H1 (cell line): ENCODE results near the gene OGDH. TPM values are rescaled to one million over a fixed set of nuclear protein-coding genes. Genes with fewer than 3 reads are reported as not detected.

Experiments used
- CTCF ChIA-PET: fragments of 300-600 bp; sonication (Branson Sonifier 250); formaldehyde crosslinking; loops from one replicate; lab custom pipeline; 2021; ENCODE audit not compliant: partially characterized antibody; lab: Charles Lee
- POLR2A ChIA-PET: fragments of 300-600 bp; sonication (Branson Sonifier 250); formaldehyde crosslinking; loops from one replicate; lab custom pipeline; 2021; ENCODE audit warnings: inconsistent platforms; ENCODE audit not compliant: partially characterized antibody; lab: Charles Lee
- DNase-seq, 2 experiments: peaks; one replicate each; pipeline versions ENCODE4 v3.0.0 to v3.0.0-alpha.2; 2010 to 2022; ENCODE audit warnings: low spot score in 2 of 2, low read depth in 1 of 2, mixed read lengths in 1 of 2
- FAIRE-seq: peaks from 2 replicates; lab custom pipeline; 2011; peaks lifted over from hg19 to GRCh38; lab: Jason Lieb, UNC
- H2AFZ ChIP-seq: 2 replicates; pipeline ENCODE4 v1.8.1; 2012; ENCODE audit warnings: low read length, inconsistent platforms
- H2AK5ac ChIP-seq: 2 replicates; pipeline ENCODE4 v1.6.1; 2013; ENCODE audit warnings: low read depth, low read length
- H2BK120ac ChIP-seq: replicated peaks from 2 replicates; pipeline ENCODE3; 2013; ENCODE audit warnings: low read depth, low read length, inconsistent platforms
- H2BK12ac ChIP-seq: 2 replicates; pipeline ENCODE4 v1.6.1; 2013; ENCODE audit warnings: low read depth, low read length
- H2BK15ac ChIP-seq: 2 replicates; pipeline ENCODE4 v1.6.1; 2013; ENCODE audit warnings: low read length
- H2BK20ac ChIP-seq: 2 replicates; pipeline ENCODE4 v1.6.1; 2013; ENCODE audit warnings: low read length
- H2BK5ac ChIP-seq: 2 replicates; pipeline ENCODE4 v1.6.1; 2013; ENCODE audit warnings: low read depth, low read length
- H3K14ac ChIP-seq: 2 replicates; pipeline ENCODE4 v1.6.1; 2013; ENCODE audit warnings: inconsistent platforms; ENCODE audit not compliant: insufficient read length
- H3K18ac ChIP-seq: 2 replicates; pipeline ENCODE4 v1.6.1; 2013; ENCODE audit warnings: low read length; ENCODE audit errors: extremely low read depth
- H3K23ac ChIP-seq: 2 replicates; pipeline ENCODE4 v1.6.1; 2013; ENCODE audit warnings: inconsistent platforms; ENCODE audit not compliant: insufficient read length
- H3K23me2 ChIP-seq: 2 replicates; pipeline ENCODE4 v1.6.1; 2013; ENCODE audit warnings: low read depth, low read length
- H3K27ac ChIP-seq: 2 replicates; pipeline ENCODE4 v1.6.1; 2011; ENCODE audit warnings: low read depth, low read length, inconsistent platforms
- H3K27me3 ChIP-seq, 4 experiments: replicated peaks in 1 of 4; 1 replicate in 1 of 4; 2 replicates in 3 of 4; pipeline versions ENCODE4 v1.6.1 to v1.8.1; 2011 to 2013; ENCODE audit warnings: low read length in 3 of 4, mild to moderate bottlenecking in 3 of 4, inconsistent platforms in 2 of 4, mixed read lengths in 2 of 4, moderate library complexity in 1 of 4; ENCODE audit not compliant: control insufficient read depth in 3 of 4, insufficient read depth in 3 of 4; ENCODE audit errors: extremely low read depth in 1 of 4
- H3K36me3 ChIP-seq, 4 experiments: 2 replicates each; pipeline versions ENCODE4 v1.6.1 to v1.8.1; 2011 to 2013; ENCODE audit warnings: mild to moderate bottlenecking in 4 of 4, low read length in 3 of 4, moderate library complexity in 2 of 4, control low read depth in 1 of 4, inconsistent platforms in 1 of 4; ENCODE audit not compliant: insufficient read depth in 4 of 4, control insufficient read depth in 2 of 4
- H3K4ac ChIP-seq: replicated peaks from 2 replicates; pipeline ENCODE3; 2013; ENCODE audit warnings: low read length, low read depth, mixed read lengths, inconsistent platforms; ENCODE audit not compliant: insufficient read length
- H3K4me1 ChIP-seq, 4 experiments: replicated peaks in 1 of 4; 1 replicate in 1 of 4; 2 replicates in 3 of 4; pipeline versions ENCODE4 v1.6.1 to v1.8.1; 2011 to 2013; ENCODE audit warnings: low read length in 3 of 4, inconsistent platforms in 2 of 4, mixed read lengths in 1 of 4; ENCODE audit not compliant: insufficient read depth in 4 of 4, control insufficient read depth in 3 of 4
- H3K4me2 ChIP-seq, 2 experiments: 2 replicates each; pipeline versions ENCODE4 v1.6.1 to v1.8.1; 2011 to 2013; ENCODE audit warnings: low read depth in 2 of 2, low read length in 2 of 2, control low read depth in 1 of 2, inconsistent platforms in 1 of 2, mild to moderate bottlenecking in 1 of 2; ENCODE audit not compliant: insufficient read depth in 1 of 2
- H3K4me3 ChIP-seq, 4 experiments: fragments of 200-600, 300-600 bp in 1 of 4; sonication (generic), shearing (Covaris generic), sonication (Bioruptor Twin) in 1 of 4; 2 replicates each; pipeline versions ENCODE4 v1.5.1 to v1.8.1; 2011 to 2016; ENCODE audit warnings: low read length in 4 of 4, low read depth in 3 of 4, control low read depth in 2 of 4, inconsistent platforms in 2 of 4, mild to moderate bottlenecking in 2 of 4, mixed read lengths in 1 of 4, moderate library complexity in 1 of 4; ENCODE audit not compliant: insufficient read depth in 2 of 4; ENCODE audit errors: extremely low read depth in 1 of 4
- H3K56ac ChIP-seq: replicated peaks from 2 replicates; pipeline ENCODE3; 2013; ENCODE audit warnings: low read depth, mild to moderate bottlenecking, mixed read lengths, low read length, inconsistent platforms; ENCODE audit not compliant: insufficient read length
- H3K79me1 ChIP-seq: 2 replicates; pipeline ENCODE4 v1.6.1; 2013; ENCODE audit warnings: low read depth, low read length, control low read depth
- H3K79me2 ChIP-seq, 2 experiments: 2 replicates each; pipeline versions ENCODE4 v1.6.1 to v1.8.1; 2012 to 2013; ENCODE audit warnings: low read length in 2 of 2, mild to moderate bottlenecking in 2 of 2, inconsistent platforms in 1 of 2; ENCODE audit not compliant: insufficient read depth in 2 of 2, control insufficient read depth in 1 of 2
- H3K9ac ChIP-seq, 4 experiments: replicated peaks in 1 of 4; 1 replicate in 1 of 4; 2 replicates in 3 of 4; pipeline versions ENCODE4 v1.6.1 to v1.8.1; 2011 to 2013; ENCODE audit warnings: low read depth in 3 of 4, low read length in 3 of 4, control low read depth in 2 of 4, mild to moderate bottlenecking in 2 of 4, moderate library complexity in 2 of 4, inconsistent platforms in 1 of 4; ENCODE audit errors: extremely low read depth in 1 of 4
- H3K9me3 ChIP-seq, 2 experiments: 2 replicates each; pipeline versions ENCODE4 v1.6.1 to v1.8.1; 2012 to 2013; ENCODE audit warnings: mild to moderate bottlenecking in 2 of 2, moderate library complexity in 2 of 2, control low read depth in 1 of 2, inconsistent platforms in 1 of 2, low read depth in 1 of 2, low read length in 1 of 2, mixed read lengths in 1 of 2; ENCODE audit not compliant: insufficient read depth in 2 of 2
- H4K20me1 ChIP-seq, 2 experiments: replicated peaks in 1 of 2; 2 replicates each; pipeline versions ENCODE3 to v1.8.1; 2011 to 2013; ENCODE audit warnings: inconsistent platforms in 2 of 2, low read length in 2 of 2, mild to moderate bottlenecking in 1 of 2; ENCODE audit not compliant: insufficient read depth in 2 of 2, control insufficient read depth in 1 of 2
- H4K5ac ChIP-seq: 2 replicates; pipeline ENCODE4 v1.6.1; 2013; ENCODE audit warnings: low read length, low read depth, mixed read lengths, inconsistent platforms; ENCODE audit not compliant: insufficient read length
- H4K8ac ChIP-seq: 2 replicates; pipeline ENCODE4 v1.8.0; 2013; ENCODE audit warnings: mild to moderate bottlenecking, moderate library complexity, low read length, inconsistent platforms; ENCODE audit not compliant: insufficient read depth; ENCODE audit errors: extremely low read depth
- H4K91ac ChIP-seq: replicated peaks from 2 replicates; pipeline ENCODE3; 2013; ENCODE audit warnings: low read length, mixed read lengths, inconsistent platforms; ENCODE audit not compliant: insufficient read length
- ASH2L ChIP-seq: fragments of 200-600, 300-600 bp; sonication (generic); IDR thresholded peaks from one replicate; pipeline ENCODE4 v1.7.1; 2017; ENCODE audit warnings: low read length
- CHD1 ChIP-seq: IDR thresholded peaks from 2 replicates; pipeline ENCODE4 v1.6.1; 2012; ENCODE audit warnings: low read depth, low read length, improper control_type of control experiment
- EZH2 ChIP-seq: fragments of 200-600 bp; sonication (generic); IDR thresholded peaks from 2 replicates; pipeline ENCODE4 v1.7.1; 2012; ENCODE audit warnings: low read depth, mild to moderate bottlenecking, moderate library complexity, low read length, inconsistent platforms; ENCODE audit not compliant: severe bottlenecking
- SP2 ChIP-seq: IDR thresholded peaks from 2 replicates; pipeline ENCODE4 v1.6.1; 2012; ENCODE audit warnings: mild to moderate bottlenecking, low read length, inconsistent platforms
- SP4 ChIP-seq: IDR thresholded peaks from 2 replicates; pipeline ENCODE4 v1.6.1; 2012; ENCODE audit warnings: low read length, inconsistent platforms
- WGBS, 2 experiments: shearing (Covaris generic) in 1 of 2; methylation state at CpG; one replicate each; pipeline versions ENCODE4 v1.1.6 to v1.1.7; 2013 to 2015; ENCODE audit warnings: low lambda C conversion rate in 2 of 2, mixed read lengths in 2 of 2, inconsistent platforms in 1 of 2, low coverage in 1 of 2, missing lambda C conversion rate in 1 of 2; ENCODE audit not compliant: insufficient replicate concordance in 2 of 2, insufficient coverage in 1 of 2, insufficient read length in 1 of 2; ENCODE audit errors: extremely low coverage in 1 of 2, missing lambda C conversion rate in 1 of 2; 5-methylcytosine and 5-hydroxymethylcytosine counted together
- polyA plus RNA-seq, 7 experiments: library from polyadenylated mRNA; depleted of rRNA in 3 of 7; stranded (reverse) in 5 of 7; unstranded in 2 of 7; fragments of >200 nt in 5 of 7; fragments of 200-250 nt in 2 of 7; gene quantifications; 1 replicate in 5 of 7; 2 replicates in 1 of 7; 4 replicates in 1 of 7; pipeline versions ENCODE4 v1.2.1 to v1.2.3, GENCODE V29; 2011 to 2013; ENCODE audit warnings: missing spikeins in 2 of 7, mixed read lengths in 2 of 7
- total RNA-seq: library from RNA; stranded (reverse); fragmentation: NEBNext Ultra II Directional; extraction: Animal tissue kit (Norgen Biotek cat#: 25700); gene quantifications from 2 replicates; pipeline ENCODE4 v1.2.1, GENCODE V29; 2021
- TF ChIP-seq, protein P1 (sequence below): IDR thresholded peaks from 2 replicates; pipeline ENCODE4 v1.6.1; 2012; ENCODE audit warnings: inconsistent platforms

The OGDH gene
- total and polyA plus RNA-seq, 2 of the 8 experiments (the other 6 are each of a cell fraction or from before 2014, with no cell fraction given), result 71.6 to 91.6 TPM

DNA sequence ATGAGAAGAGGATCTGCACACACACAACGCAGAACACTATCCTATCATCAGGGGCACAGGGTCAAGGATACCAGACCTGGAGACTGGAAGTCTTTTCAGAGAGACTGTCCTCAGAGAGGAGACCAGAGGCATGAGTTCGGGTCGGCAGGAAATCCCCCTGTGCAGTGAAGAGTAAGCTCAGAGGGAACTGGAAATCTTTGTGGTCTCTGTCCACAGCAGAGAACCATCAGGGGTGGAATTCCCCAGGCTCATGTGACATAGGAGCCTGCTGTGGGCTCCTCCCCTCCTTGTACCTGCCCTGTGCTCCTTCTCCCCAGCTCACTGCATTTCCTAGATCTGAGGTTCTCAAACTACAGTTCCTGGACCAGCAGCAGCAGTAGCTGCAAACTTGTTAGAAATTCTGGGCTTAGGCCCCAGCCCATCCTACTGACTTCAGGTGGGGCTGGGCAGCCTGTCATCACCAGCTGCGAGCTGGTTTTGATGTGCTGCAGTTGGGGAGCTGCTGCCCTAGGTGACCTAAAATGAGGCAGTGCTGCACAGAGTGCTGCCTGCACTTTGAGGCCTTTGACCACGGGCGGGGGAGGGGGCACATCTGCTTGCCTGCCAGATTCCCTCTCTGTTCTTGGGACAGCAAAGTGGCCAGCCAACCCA lies 144.6 kb downstream of the OGDH start:
- WGBS, 2 experiments, result 87% methylated on average over 6 of the region's 6 CpGs; no CpG with 5 or more reads in 1 of the 2 experiments
- FAIRE-seq (no peak), DNase-seq (no peak)
- Histone ChIP-seq H4K20me1 (peaks cover 24 to 25% of the 10 kb centered on the region in 2 experiments), H3K27ac (no peak overlapping the region), H3K9me3 (no peaks in the 10 kb centered on the region), H3K4ac (no peak overlapping the region), H4K8ac (no peak overlapping the region), H2BK12ac (no peak overlapping the region), H3K18ac (no peak overlapping the region), H3K79me2 (peaks cover 8 to 62% of the 10 kb centered on the region in 2 experiments), H2AK5ac (no peak overlapping the region), H3K56ac (no peak overlapping the region), H3K79me1 (peaks cover 12% of the 10 kb centered on the region), H3K36me3 (0 out of 8 replicates have a peak, but pooled peaks cover 0 to 5% (median 0%) of the 10 kb centered on the region in 4 experiments), H4K91ac (no peak overlapping the region), H2BK15ac (no peak overlapping the region), H3K4me2 (peak overlapping the region; percentile 42 to 98; a peak in 2 of 4 replicates), H2AFZ (no peak overlapping the region), H3K14ac (no peak overlapping the region), H3K4me3 (peak overlapping the region in 1 of 4 experiments; percentile 6; a peak in 1 of 8 replicates), H3K27me3 (no peaks in the 10 kb centered on the region; a peak in 1 of 7 replicates), H4K5ac (no peak overlapping the region), H2BK5ac (no peak overlapping the region), H2BK120ac (no peak overlapping the region), H3K9ac (peak overlapping the region in 1 of 4 experiments; percentile 8; a peak in 1 of 7 replicates), H3K23me2 (peaks cover 7% of the 10 kb centered on the region), H2BK20ac (no peak overlapping the region), H3K4me1 (peaks cover 0 to 26% (median 11%) of the 10 kb centered on the region in 4 experiments; a peak in 6 of 7 replicates), H3K23ac (no peak overlapping the region)
- CTCF ChIA-PET, result interaction anchor here (0.8 to 1.7 kb wide), 4 partner anchors 11 to 99 kb away, joined by 3 to 7 read pairs (median 3); no protein-coding TSS in a partner anchor
- TF ChIP-seq SP2 (no peak), ASH2L (no peak), EZH2 (no peak), CHD1 (no peak), SP4 (no peak)
- TF ChIP-seq, protein P1, sequence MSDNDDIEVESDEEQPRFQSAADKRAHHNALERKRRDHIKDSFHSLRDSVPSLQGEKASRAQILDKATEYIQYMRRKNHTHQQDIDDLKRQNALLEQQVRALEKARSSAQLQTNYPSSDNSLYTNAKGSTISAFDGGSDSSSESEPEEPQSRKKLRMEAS, result 0 out of 2 replicates have a peak, but pooled peaks have one; percentile 12
- POLR2A ChIA-PET, result interaction anchor here (0.6 to 4.8 kb wide), 9 partner anchors 17 to 204 kb away, joined by 3 to 34 read pairs (median 4); partner anchors contain the start of genes H2AZ2 and PPIA
